Measurements from ENCODE around the gene MEF2B. TPM values are rescaled to one million over a fixed set of nuclear protein-coding genes. Genes with fewer than 3 reads are reported as not detected.

Gene MEF2B
- 0.30 to 0.94 TPM (median 0.49 TPM) in 5 replicates for total RNA-seq (2022; extraction: Qiagen RNA extraction; ENCODE audit: low read depth)

DNA sequence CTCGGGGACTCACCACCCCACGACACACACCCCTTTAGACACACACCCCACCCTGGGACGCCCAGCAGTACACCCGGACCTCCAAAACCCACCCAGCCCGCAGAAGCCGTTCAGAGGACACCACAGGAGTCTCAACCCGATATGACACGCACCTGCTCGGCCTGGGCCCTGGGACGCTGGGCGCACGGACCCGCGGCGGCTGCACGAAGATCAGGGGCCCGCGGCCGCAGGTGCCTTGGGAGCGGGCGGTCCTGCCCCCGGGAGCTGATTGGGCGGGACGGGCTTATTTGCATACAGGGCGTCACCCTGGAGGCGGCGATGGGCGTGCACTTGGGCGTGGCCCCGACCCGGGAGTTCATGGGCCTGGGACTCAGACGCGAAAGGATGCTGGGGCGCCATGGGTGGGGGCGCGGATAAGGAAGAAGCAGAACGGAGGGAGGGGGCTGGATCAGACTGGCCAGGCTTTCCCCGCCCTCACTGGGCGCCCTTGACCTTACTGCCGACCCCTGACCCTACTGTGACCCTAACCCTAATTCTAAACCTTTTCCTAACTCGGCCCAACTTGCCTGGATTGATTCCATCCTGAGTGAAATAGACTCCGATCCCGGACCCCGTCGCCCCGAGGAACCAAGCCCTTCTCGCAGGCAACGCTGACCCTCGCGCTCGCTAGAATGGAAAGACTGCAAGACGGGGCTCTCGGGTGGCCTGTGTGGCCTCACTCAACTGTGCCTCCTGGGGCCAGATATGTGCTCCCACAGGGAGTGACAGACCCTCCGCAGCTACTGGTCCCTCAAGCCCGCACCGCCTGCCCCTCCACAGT is at the start of gene MEF2B:
TSS of gene MEF2B (minus strand) at position 211 of the 820 bp plus-strand sequence. CDS start 19,528 bp downstream, outside the sequence.

DNA sequence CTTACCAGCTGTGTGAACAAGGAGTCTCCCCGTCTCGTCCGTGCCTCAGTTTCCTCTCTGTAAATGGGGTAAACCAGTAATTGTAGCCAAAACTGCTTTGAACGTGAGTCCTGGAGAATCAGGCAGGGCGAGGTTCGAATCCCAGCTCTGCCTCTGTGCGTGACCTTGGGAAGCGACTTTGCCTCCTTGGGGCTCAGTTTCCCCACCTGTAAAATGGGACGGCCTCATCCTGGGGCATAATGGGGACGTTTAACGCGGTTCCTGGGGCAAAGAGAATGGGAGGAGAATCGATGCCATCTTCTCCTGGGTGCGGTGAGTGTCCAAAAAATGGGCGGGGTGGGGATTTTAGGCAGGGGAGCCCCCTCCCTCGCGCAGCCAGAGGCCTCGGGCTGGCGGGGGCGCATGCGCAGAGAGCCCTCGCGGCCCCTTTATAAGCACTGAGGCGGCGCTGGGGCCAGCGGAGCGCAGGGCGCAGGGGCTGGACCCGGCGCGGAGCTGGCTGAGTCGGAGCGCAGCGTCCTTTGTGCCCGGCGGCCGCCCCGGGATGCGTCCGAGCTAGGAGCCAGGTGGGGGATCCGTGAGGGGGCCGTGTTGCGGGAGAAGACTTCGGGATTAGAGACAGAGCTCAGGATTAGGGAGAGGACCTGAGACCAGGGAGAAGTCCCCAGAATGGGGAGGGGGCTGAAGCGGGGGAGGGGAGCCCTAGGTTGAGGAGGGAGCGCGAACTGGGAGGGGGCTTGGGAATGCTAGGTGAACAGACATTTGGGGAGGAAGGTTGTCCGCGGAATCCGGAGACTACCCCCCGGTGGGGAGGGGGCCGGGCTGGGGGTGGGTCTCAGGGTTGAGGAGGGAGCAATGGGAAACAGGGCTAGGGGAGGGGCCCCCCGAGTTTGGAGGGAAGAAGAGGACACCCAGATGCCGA is 41.7 kb upstream of the MEF2B start, which contains the start of gene NCAN:
TSS of gene NCAN (plus strand) at position 460 of the 922 bp plus-strand sequence. CDS start 4,996 bp downstream, outside the sequence.

DNA sequence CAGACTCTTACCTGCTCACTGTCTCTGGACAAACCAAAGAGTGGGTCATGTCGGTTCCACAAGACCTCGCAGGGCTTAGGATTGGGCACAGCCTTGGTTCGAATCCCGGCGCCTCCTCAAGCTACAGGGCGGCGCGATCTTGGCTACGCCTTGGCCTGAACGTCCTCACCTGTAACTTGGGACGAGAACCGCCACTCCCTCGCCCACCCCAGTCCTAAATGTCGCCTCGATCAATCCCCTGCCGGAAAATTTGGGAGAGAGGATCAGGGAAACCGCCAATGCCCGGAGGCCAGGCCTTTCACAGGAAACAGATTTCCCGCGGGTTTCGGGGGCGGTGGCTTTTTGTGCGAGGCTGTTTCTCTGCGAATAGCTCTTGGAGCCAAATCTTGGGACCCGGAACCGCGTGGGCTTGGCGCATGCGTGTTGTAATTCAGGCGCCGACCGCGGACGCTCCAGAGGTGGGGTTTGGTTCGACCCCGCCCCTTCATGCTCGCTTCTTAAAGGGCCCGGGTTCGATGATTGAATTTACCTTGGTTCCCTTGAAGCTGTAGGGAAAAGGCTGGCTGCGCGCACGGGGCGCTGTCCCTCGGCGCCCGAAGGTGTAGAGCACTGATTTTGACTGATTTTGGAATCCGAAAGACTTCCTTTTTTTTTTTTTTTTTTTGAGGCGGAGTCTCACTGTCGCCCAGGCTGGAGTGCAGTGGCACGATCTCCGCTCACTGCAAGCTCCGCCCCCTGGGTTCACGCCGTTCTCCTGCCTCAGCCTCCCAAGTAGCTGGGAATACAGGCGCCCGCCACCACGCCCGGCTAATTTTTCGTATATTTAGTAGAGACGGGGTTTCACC is 33.2 kb upstream of the MEF2B start, which contains the start of gene NR2C2AP:
TSS of gene NR2C2AP (minus strand) at position 403 of the 845 bp plus-strand sequence. CDS start at position 49, 354 bp downstream.

DNA sequence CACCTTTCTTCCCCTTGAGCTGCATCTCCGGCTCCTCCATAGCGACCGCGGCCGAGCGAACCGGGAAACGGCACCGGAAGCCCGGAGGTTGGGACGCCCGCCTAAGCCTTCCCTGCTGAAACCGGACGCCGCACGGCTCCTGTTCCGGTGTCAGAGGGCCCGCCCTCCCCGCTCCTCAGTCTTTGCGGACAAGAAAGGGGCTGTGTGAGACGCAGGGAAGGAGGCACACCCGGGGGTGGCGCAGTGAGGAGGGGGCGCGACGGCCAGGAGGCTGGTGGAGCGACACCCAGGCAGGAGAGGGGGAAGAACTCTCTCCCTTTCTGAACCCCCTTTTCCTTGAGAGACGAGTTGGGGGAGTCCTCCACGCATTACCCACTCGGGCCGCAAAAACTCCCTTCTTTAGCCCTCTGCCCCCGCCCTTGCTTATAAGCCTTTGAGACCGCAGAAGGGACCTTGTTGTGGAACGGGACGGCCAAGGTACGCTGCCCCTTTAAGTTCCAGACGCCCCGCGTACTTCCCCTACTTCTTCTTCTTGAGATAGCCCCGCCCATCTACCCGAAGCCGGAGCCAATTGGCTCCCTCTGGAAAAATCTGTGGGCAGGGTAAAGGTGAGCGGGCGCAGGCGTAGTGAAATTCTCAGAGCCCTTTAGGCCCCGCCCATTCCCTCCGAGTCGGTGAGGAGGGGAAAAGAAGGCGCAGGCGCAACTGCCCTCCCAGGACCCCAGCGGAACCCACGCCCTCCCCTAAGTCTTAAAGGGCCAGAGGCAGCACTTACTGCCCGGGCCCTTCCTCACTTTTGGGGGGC is 22.2 kb upstream of the MEF2B start, which contains the start of the genes BORCS8 and RFXANK:
TSS of gene BORCS8 (minus strand) at position 75 of the 805 bp plus-strand sequence. CDS start at position 40, 35 bp downstream.
TSS of gene RFXANK (plus strand) at position 181 of the 805 bp plus-strand sequence. CDS start 1,689 bp downstream, outside the sequence.

DNA sequence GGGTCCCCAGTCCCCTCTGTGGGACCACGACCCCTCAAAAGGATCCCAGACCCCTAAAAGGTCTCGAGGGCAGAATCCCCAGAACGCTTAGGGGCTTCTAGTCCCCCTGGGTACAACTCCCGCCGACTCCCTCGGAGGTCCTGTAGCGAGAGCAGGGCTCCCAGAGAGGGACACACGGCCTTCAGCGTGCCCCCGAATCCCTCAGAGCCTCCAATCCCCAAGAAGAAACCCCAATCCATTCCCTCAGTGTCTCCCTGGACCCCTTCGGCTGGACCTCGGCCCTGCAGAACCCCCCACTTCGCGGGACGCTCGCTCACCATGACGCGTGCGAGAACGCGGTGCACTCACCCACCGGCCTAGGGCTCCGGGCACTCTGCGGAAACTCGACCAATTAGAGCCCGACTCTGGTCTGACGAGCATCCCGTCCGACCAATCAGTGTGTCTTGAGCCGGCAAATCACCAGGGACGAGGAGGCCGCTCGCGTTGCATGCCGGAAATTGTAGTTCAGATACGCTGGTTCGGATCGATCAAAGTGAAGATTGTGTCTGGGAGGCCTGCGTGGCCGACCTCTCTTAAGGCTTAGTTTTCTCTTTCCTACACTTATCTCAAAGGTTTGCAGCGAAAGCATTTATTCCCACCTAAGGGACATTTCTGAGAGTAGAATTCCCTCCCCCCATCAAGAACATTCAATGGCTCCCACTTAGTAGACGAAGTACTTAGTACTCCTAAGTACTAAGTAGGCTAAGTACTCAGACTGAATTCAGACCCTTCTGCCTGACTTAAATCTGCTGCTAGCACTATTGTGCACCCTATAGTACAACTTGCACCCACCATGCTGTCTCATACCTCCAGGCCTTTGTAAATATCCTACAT is 31.7 kb downstream of the MEF2B start, which contains the start of gene TMEM161A:
TSS of gene TMEM161A (minus strand) at position 370 of the 873 bp plus-strand sequence. CDS start at position 320, 50 bp downstream.

Other genes starting within 250 kb of the MEF2B start
- 24.6 to 32.7 TPM (median 28.6 TPM) in 5 replicates for gene HOMER3, start 229.0 kb downstream of the MEF2B start, total RNA-seq (2022; extraction: Qiagen RNA extraction; ENCODE audit: low read depth)
- gene SUGP2, start 136.7 kb downstream of the MEF2B start, total RNA-seq (2022; extraction: Qiagen RNA extraction; ENCODE audit: low read depth), result 21.2 to 36.2 TPM (median 31.9 TPM) in 5 replicates
- 23.2 to 28.4 TPM (median 27.8 TPM) in 5 replicates for gene ARMC6, start 136.7 kb downstream of the MEF2B start, total RNA-seq (2022; extraction: Qiagen RNA extraction; ENCODE audit: low read depth)
- gene SLC25A42, start 106.3 kb downstream of the MEF2B start, total RNA-seq (2022; extraction: Qiagen RNA extraction; ENCODE audit: low read depth), result 0.47 to 0.88 TPM (median 0.73 TPM) in 5 replicates
- gene TMEM161A, start 31.8 kb downstream of the MEF2B start, total RNA-seq (2022; extraction: Qiagen RNA extraction; ENCODE audit: low read depth), result 19.9 to 27.6 TPM (median 24.3 TPM) in 5 replicates
- gene BORCS8, start 21.9 kb upstream of the MEF2B start, total RNA-seq (2022; extraction: Qiagen RNA extraction; ENCODE audit: low read depth), result 9.1 to 14.1 TPM (median 12.1 TPM) in 5 replicates
- gene RFXANK, start 22.0 kb upstream of the MEF2B start, total RNA-seq (2022; extraction: Qiagen RNA extraction; ENCODE audit: low read depth), result 35.0 to 55.0 TPM (median 48.3 TPM) in 5 replicates
- 25.9 to 31.7 TPM (median 29.6 TPM) in 5 replicates for gene NR2C2AP, start 33.2 kb upstream of the MEF2B start, total RNA-seq (2022; extraction: Qiagen RNA extraction; ENCODE audit: low read depth)
- gene NCAN, start 41.7 kb upstream of the MEF2B start, total RNA-seq (2022; extraction: Qiagen RNA extraction; ENCODE audit: low read depth), result 0.03 to 0.17 TPM (median 0.07 TPM) in 3 of 5 replicates, not detected in the others
- gene TM6SF2, start 103.0 kb upstream of the MEF2B start, total RNA-seq (2022; extraction: Qiagen RNA extraction; ENCODE audit: low read depth), result 0.24 to 1.1 TPM (median 0.57 TPM) in 5 replicates
- 21.5 to 25.6 TPM (median 23.6 TPM) in 5 replicates for gene SUGP1, start 150.2 kb upstream of the MEF2B start, total RNA-seq (2022; extraction: Qiagen RNA extraction; ENCODE audit: low read depth)
- gene MAU2, start 150.6 kb upstream of the MEF2B start, total RNA-seq (2022; extraction: Qiagen RNA extraction; ENCODE audit: low read depth), result 10.2 to 14.8 TPM (median 12.8 TPM) in 5 replicates
- gene GATAD2A, start 235.4 kb upstream of the MEF2B start, total RNA-seq (2022; extraction: Qiagen RNA extraction; ENCODE audit: low read depth), result 39.2 to 50.1 TPM (median 46.6 TPM) in 5 replicates

All from A549 treated with GW870086 at 1 μM for 4 hours (cell line).